PC-9 (cell line): ENCODE data around the gene TAS2R16.

Source experiments
- EZH2 ChIP-seq: fragments of 200-600 bp; sonication (generic); IDR thresholded peaks from 2 replicates; pipeline ENCODE4 v1.8.0; 2017; ENCODE audit warnings: antibody characterized with exemption, low read depth
- TF ChIP-seq, protein P1 (sequence below): fragments of 200-600 bp; sonication (generic); conservative IDR thresholded peaks from 2 replicates; pipeline ENCODE4 v1.6.1; 2017; ENCODE audit warnings: mixed run types, antibody characterized with exemption, mild to moderate bottlenecking, moderate library complexity

DNA sequence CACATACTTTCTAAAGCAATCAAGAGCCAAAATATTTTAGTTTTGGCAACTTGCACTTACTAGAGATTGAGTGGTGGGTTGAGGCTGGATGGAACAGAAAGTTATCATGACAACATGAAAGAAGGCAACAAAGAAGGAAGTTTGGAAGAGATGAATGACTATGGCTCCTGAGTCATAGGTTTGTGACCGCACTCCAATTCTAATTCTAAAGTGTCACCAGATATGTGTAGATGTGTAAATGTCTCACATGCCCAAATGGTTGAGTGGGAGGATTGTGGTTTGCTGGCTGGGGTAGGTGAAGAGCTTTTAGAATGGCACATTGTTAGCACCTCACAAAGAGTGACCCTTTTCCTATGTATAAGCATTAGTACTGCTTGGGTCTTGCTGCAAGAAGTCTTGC is 20.2 kb downstream of the TAS2R16 start:
- TF ChIP-seq, protein P1, sequence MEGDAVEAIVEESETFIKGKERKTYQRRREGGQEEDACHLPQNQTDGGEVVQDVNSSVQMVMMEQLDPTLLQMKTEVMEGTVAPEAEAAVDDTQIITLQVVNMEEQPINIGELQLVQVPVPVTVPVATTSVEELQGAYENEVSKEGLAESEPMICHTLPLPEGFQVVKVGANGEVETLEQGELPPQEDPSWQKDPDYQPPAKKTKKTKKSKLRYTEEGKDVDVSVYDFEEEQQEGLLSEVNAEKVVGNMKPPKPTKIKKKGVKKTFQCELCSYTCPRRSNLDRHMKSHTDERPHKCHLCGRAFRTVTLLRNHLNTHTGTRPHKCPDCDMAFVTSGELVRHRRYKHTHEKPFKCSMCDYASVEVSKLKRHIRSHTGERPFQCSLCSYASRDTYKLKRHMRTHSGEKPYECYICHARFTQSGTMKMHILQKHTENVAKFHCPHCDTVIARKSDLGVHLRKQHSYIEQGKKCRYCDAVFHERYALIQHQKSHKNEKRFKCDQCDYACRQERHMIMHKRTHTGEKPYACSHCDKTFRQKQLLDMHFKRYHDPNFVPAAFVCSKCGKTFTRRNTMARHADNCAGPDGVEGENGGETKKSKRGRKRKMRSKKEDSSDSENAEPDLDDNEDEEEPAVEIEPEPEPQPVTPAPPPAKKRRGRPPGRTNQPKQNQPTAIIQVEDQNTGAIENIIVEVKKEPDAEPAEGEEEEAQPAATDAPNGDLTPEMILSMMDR: no peak
- TF ChIP-seq EZH2: no peak
